Activated naive CD8-positive, alpha-beta T cell treated with anti-CD3 and anti-CD28 coated beads for 36 hours (primary cell): Measurements from ENCODE around the gene SAA4. TPM values are rescaled to one million over a fixed set of nuclear protein-coding genes. Genes with fewer than 3 reads are reported as not detected.

Experiments used
- total RNA-seq, 2 experiments: library from RNA; stranded (reverse); gene quantifications; one replicate each; pipeline ENCODE4 v1.2.3, GENCODE V29; 2021

The SAA4 gene
- total RNA-seq, 2 experiments from 2014 or later = not detected

Other genes starting within 250 kb of the SAA4 start
- 10 to 100 TPM; 37.0 to 38.0 TPM for gene SERGEF, start 223.8 kb downstream of the SAA4 start, total RNA-seq
- gene TPH1, start 190.5 kb downstream of the SAA4 start, total RNA-seq = 1 to 10 TPM in 1 of 2 experiments, under 1 TPM in 1; 0.46 to 1.0 TPM
- 10 to 100 TPM; 52.2 to 52.4 TPM for gene SAAL1, start 130.7 kb downstream of the SAA4 start, total RNA-seq
- gene MRGPRX3, start 104.2 kb downstream of the SAA4 start, total RNA-seq = not detected
- not detected for gene MRGPRX4, start 64.0 kb downstream of the SAA4 start, total RNA-seq
- gene SAA2, start 11.9 kb upstream of the SAA4 start, total RNA-seq = not detected
- not detected for gene SAA1, start 29.5 kb upstream of the SAA4 start, total RNA-seq
- gene HPS5, start 85.3 kb upstream of the SAA4 start, total RNA-seq = 10 to 100 TPM; 14.1 to 15.9 TPM
- gene GTF2H1, start 85.8 kb upstream of the SAA4 start, total RNA-seq = 10 to 100 TPM; 61.1 to 63.2 TPM
- gene LDHA, start 157.8 kb upstream of the SAA4 start, total RNA-seq = 1,000 to 10,000 TPM; 2,369 to 2,412 TPM
- gene LDHC, start 175.5 kb upstream of the SAA4 start, total RNA-seq = not detected
- gene LDHAL6A, start 219.1 kb upstream of the SAA4 start, total RNA-seq = not detected